HUDEP-2 (cell line): ENCODE results near the gene STEAP4.
"Not testable (repeated sequence)": the region's sequence is repeated elsewhere in the genome, so short reads cannot be mapped to it uniquely, and the experiment has no call there.

Source experiments
- DNase-seq, 76 experiments: peaks; one replicate each; lab custom pipeline; 2025; ENCODE audit not compliant: unreplicated experiment in 76 of 76; lab: John Stamatoyannopoulos, UW

The STEAP4 gene

GRCh38 chr7:88274856-88275255, 31.8 kb downstream of the STEAP4 start:
- DNase-seq, result not testable (repeated sequence)

DNA sequence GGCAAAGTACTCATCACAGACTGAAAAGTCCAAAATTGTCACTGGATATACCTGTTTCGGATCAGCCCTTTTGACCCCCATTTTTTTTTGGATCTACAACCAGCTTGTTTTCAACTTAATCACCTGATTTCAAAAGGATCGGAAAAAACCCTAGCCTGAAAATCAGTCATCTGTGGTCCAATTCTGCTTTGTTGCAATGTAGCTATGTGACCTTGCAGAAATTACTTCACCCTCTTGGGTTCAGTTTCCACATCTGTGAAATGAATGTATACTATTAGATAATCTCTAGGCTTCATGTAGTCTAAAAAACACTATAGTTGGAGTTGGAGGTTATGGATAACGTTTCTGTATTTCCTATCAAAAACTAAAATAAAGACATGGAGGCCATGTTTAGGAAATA, 37.1 kb downstream of the STEAP4 start:
- DNase-seq, result no peak

DNA sequence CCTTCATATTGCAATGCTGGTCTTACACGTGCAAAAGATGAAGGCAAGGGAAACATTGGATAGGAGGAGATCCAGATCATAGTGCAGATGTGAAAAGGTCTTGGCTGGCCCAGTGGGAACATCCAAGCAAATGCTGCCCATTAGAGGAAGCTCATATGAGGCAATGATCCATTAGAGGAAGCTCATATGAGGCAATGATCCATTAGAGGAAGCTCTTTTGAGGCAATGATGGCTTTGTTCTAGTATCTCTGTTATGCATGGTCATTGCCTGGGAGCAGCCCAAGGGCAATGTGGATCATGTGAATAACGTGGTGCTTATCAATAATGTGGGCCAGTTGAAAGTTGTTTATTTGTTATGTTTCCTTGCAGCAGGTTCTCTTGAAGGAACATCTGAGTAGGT, 37.8 kb downstream of the STEAP4 start:
- DNase-seq, result no peak

GRCh38 chr7:88268051-88268450, 38.6 kb downstream of the STEAP4 start:
- no peak for DNase-seq

DNA sequence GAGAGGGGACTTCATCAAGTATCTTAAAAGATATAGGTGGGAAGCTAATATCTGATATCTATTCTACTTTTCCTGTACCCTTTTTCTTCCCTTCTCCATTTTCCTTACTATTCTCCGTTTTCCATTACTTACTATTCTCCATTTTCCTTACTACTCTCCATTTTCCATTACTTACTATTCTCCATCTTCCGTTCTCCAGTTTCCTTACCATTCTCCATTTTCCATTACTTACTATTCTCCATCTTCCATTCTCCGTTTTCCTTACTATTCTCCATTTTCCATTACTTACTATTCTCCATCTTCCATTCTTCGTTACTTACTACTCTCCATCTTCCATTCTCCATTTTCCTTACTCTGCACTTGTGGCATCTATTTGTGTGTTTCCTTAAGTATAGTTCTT, 39.3 kb downstream of the STEAP4 start:
- DNase-seq, result no peak

DNA sequence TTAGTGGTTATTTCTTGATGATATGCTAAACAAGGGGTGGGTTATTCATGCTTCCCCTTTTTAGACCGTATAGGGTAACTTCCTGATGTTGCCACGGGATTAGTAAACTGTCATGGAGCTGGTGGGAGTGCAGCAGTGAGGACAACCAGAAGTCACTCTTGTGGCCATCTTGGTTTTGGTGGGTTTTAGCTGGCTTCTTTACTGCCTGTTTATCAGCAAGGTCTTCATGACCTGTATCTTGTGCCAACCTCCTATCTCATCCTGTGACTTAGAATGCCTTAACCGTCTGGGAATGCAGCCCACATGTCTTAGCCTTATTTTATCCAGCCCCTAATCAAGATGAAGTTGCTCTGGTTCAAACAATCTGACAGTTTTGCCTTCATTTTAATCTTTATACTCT, 41.7 kb downstream of the STEAP4 start:
- peak in 27 of 76 experiments; percentile 1 to 64 (median 32) for DNase-seq

DNA sequence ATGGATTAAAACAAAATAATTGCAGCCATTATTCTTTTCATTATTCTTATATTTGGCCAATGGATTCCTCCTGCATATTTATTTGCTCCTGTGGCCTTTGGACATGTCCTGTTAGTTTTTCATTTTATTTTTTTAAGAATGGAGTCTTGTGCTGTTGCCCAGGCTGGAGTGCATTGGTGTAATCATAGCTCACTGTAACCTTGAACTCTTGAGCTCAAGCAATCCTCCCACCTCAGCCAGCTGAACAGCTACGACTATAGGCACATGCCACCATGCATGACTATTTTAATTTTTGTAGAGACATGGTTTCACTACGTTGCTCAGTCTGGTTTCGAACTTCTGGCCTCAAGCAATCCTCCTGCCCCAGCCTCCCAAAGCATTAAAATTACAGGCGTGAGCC, 44.1 kb downstream of the STEAP4 start:
- DNase-seq, result no peak

DNA sequence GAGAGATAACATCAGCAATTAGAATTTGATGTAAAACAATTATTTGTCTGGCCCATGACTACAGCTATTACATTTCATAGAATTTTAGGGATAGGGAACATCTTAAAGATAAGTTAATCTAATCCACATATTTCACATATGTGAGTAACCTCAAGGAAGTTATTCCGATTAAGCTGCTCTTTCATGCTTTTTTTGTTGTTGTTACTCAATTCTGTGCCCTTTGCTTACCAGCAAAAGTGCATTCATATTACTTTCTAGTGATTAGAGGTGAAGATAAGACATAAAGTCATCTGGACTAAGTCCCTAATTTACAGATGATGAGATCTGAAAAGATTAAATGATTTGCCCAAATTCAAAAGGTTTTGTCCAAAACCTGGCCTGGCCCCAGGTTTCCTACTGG, 46.0 kb downstream of the STEAP4 start:
- no peak for DNase-seq

DNA sequence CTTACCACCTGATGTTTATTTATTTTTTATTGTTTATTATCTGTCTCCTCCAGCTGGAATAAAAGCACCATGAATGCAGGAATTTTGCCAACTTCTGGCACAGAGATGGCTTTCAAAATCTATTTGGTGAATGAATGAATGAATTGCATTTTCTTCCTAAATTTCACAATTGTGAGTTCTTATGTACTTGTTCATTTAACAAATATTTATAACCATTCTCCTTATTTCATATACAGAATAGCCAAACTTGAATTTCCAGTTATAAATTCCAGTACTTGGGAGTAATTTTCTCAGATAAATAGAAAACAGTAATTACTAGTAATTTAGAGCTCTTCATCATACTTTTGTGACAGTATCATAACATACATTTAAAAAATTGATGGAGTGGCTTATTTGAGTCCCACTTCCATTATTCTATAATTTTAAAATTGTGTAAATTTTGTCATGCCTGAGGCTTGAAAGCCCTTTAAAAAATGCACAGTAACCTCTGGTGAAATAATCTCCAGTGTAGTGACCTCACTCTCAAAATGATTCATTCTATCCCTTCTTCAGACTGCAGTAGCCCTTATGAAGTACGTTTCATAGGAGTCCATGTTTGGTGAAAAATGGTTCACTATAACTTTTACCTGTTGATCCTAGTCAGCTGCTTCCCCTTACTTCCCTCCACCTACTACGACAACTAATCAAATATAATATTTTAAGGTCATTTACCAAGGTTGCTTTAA, 46.9 kb downstream of the STEAP4 start:
- no peak for DNase-seq

- not testable (repeated sequence) for DNase-seq
Observed at GRCh38 chr7:88258296-88258695, 48.4 kb downstream of the STEAP4 start.

DNA sequence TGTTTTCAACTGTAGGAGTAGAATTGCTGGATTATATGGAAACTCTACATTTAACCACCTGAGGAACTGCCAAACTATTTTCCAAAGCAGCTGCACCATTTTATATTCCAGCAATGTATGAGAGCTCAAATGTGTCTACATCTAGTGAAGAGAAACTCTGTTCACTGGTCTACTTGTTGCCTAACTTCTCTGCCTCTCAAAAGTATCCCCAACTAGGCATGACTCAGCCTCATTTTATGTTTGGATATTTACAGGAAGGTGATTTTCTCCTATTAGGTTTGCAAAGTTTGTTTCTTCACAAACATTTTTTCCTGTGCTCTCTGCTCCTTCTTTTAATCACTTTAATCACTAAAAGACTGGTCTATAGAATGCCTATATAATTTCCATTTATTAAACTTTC, 49.8 kb downstream of the STEAP4 start:
- no peak for DNase-seq

- DNase-seq, result peak in 1 of 76 experiments; percentile 8
Observed at GRCh38 chr7:88254721-88255424, 51.8 kb downstream of the STEAP4 start.

DNA sequence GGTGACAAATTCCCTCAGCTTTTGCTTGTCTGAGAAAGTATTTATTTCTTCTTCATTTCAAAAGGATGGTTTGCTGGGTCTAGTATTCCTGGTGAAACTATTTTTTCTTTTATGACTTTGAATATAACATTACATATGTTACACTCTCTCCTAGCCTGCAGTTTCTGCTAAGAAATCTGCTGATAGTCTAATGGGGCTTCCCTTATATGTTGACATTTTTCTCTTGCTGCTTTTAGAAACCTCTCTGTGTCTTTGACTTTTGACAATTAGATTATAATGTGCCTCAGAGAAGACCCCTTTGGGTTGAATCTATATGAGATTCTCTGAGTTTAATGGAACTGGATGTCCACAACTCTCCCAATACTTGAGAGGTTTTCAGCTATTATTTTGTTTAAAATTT, 53.1 kb downstream of the STEAP4 start:
- DNase-seq, result no peak

- DNase-seq, result no peak
Observed at GRCh38 chr7:88244258-88244657, 62.4 kb downstream of the STEAP4 start.

GRCh38 chr7:88243345-88243909, 63.3 kb downstream of the STEAP4 start:
- peak in 18 of 76 experiments; percentile 2 to 34 (median 12) for DNase-seq

GRCh38 chr7:88239852-88240251, 66.8 kb downstream of the STEAP4 start:
- no peak for DNase-seq

- DNase-seq, result no peak
Observed at GRCh38 chr7:88233828-88234227, 72.9 kb downstream of the STEAP4 start.

DNA sequence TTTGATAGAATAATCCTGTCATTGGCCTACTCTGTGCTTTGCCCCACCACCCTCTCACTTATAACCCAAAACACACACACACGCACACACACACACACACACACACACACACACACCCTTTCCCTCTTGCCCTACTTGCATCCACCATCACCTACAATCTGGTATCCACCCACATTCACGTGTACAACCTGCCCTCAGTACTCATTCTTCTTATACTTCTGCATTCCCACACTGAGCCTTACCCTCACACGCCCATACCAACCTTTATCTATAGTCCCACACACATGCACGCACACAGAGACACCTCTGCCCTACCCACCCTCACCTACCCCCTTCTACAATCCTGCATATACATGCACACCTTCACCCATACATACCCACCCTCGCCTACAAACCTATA, 76.0 kb downstream of the STEAP4 start:
- no peak for DNase-seq

DNA sequence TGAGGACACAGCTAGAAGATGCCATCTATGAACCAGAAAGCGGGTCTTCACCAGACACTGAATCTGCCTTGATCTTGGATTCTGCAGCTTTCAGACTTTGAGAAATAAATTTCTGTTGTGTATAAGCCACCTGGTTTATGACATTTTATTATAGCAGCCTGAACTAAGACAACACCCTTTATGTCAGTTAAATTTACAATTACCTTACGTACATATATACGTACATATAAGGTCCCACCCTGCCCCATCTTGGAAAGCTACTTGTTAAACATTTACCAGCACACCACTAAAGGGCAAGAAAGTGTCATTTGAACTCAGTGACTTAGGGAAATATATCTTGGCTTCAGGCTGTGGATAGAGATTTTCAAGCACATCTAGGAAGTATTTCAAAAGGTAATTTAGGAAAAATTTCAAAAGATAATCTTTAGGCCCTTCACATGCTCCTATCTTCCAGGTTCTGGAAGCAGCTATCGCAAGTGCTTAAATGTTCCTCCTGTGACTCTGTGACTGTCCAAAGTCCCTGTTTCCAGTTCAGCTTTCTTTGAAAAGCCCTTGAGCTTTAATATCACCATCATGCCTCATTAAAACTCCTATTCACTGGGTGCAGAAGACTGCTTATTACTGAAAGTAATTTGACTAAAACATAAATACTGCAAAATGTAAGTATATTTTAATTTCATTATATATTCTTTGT, 77.2 kb downstream of the STEAP4 start:
- no peak for DNase-seq

DNA sequence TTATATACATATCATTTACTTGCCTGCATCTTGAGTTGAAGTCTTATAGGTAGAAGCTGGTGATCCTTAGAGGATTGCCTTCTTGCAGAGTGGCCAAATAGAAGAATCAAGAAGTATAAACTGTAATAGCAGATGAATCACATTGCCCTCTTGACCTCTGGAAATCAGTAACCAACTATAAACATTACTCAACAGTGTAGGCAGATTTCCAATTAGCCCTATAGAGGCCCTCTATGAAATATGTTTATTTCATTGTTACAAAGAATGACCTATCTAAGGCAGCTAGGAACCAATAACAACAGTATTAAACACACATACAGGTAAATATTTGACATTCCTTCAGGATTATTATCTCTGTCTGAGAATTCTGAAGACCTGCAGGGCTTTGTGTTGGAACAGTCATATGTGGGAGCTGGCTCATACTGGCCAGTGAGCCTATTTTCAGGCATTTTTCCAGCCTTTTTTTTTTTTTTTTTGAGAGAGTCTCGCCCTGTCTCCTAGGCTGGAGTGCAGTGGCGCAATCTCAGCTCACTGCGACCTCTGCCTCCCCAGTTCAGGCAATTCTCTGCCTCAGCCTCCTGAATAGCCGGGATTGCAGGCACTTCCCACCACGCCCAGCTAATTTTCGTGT, 79.7 kb downstream of the STEAP4 start:
- no peak for DNase-seq

- DNase-seq, result no peak
Observed at GRCh38 chr7:88226201-88226600, 80.5 kb downstream of the STEAP4 start.
